ENCODE data around the gene SPIRE2.
A peak's percentile ranks its signal among the peaks of the same experiment; 100 is the strongest.

Gene SPIRE2

DNA sequence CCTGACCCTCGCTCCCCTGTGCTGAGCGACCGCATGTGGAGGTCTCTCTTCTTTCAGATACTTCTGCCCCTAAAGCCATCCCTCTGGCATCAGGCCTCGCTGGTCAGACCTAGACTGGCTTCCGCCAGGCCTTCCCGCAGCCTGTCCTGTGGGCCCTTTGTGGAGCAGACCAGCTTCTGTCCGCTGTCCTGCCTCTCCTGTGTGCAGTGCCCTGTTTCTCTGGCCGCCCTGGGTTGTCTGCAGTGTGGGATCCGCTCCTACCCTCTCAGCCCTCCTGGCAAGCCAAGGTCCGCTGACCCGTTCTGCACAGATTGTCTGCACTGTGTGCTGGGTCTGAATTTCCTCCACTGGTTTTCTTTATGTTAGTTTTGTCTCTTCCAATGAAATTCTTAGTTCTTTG is 68.9 kb downstream of the SPIRE2 start:
- DNase-seq (ENCODE audit: low spot score), result no peak

DNA sequence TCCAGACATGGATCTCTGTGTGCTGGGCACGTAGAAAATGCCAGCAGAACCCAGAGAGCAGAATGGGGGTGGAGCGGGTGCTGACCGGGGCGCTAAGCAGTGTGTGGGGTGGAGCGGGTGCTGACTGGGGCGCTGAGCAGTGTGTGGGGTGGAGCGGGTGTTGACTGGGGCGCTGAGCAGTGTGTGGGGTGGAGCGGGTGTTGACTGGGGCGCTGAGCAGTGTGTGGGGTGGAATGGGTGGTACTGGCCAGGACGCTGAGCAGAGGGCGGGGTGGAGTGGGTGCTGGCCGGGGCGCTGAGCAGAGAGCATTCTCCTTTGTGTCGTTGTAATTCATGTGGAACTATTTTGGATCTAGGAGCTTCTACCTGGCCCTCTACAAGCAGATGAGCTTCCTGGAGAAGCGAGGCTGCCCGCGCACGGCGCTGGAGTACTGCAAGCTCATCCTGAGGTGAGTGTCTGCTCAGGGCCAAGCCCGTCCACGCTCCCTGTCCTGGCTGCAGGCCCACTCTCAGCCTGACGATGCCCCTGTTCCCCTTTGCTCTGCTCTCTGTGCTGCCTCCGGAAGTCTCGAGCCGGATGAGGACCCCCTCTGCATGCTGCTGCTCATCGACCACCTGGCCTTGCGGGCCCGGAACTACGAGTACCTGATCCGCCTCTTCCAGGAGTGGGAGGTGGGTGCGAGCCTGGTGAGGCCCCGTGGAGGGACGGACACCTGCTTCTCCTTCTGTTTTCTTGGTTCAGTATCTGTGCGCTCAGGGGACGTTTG is 70.1 kb downstream of the SPIRE2 start:
- DNase-seq (ENCODE audit: low spot score), result no peak

DNA sequence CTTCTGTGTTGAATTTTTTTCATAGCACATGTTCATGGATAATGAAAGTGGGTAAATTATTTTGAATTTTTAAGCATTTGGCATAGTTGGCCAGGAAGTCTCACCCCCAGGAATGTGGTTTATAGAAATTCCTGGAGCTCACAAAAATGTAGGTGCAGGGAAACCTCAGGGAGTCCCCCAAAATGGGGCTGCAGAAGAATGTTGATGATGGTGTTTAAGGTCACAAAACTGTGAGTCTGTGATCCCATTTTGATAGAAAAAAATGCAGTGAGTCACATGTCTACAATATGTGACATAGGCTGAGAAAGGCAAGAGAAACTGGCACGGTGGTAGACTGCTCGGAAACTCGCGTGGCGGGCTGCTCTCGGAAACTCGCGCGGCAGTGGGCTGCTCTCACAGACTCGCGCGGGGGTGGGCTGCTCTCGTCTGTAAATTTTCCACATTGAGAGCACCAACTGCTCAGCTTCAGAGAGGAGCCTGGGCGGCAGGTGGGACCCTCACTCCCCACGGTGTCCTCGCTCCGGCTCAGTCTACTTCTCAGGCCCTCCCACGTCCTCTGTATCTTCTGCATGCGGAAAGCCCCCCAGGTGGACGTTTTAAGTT is 71.7 kb downstream of the SPIRE2 start:
- DNase-seq (ENCODE audit: low spot score), result no peak

- no peak for DNase-seq (ENCODE audit: low spot score)
These were observed 72.6 kb downstream of the SPIRE2 start for GRCh38 chr16:89900885-89901284.

- no peak for DNase-seq (ENCODE audit: low spot score)
These were observed 74.7 kb downstream of the SPIRE2 start for GRCh38 chr16:89902980-89903379.

DNA sequence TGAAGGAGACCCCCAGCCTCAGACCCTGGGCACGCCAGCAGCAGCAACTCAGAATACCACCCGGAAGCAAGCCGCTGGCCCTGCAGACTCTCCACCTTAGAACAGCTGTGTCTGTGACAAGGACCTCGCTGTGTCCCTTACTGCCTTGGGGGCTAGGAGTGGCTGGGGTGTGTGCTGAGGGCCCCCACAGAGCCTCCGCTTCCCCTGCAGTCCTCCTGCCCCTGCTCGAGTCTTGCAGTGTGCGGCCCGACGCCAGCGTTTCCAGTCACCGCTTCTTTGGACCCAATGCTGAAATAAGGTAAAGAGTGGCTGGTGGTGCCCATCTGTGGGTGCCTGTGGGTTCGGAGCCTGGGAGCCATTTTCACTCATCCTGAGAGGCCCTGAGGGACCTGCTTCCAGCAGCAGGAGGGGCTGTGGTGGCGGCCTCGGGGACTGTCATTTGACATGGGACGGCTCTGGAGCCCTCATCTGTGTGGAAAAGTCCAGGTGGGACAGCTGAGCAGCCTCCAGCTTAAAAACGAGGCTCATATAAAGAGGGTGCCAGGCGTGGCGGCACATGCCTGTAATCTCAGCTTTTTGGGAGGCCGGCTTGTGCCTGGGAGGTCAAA is 75.7 kb downstream of the SPIRE2 start:
- DNase-seq (ENCODE audit: low spot score), result no peak

- no peak for DNase-seq (ENCODE audit: low spot score)
These were observed 76.6 kb downstream of the SPIRE2 start for GRCh38 chr16:89904606-89905510.

DNA sequence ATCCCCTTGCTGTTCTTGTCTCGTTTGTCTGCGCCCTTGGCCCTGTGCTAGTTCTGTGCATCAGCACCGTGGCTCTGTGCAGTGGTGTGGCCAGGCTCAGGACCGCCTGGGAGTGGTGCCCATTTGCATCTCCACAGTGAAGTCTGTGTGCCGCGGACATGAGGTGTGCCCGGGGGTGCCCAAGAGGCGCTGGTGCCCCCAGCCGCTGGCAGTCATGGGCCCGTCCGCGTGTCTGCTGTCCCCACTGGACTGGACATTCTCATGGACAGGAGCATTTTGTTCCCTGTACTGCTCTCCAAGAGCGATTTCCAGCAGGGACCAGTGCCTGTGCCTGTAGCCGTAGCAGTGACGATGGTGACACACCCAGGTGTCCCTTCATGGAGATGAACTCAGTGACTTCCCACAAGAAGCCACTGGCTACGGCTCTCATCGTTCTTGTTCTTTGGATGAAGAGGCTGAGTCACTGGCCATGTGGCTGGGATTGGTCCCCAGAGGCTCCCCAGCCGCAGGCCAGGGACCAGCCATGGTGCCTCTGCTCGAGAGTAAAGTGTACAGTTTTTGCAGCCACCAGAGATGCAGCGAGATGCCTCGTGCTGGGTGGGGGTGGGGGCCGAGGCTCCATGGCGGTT is 77.3 kb downstream of the SPIRE2 start:
- DNase-seq (ENCODE audit: low spot score), result no peak

- no peak for DNase-seq (ENCODE audit: low spot score)
These were observed 78.1 kb downstream of the SPIRE2 start for GRCh38 chr16:89906140-89907025.

- DNase-seq (ENCODE audit: low spot score), result no peak
These were observed 79.0 kb downstream of the SPIRE2 start for GRCh38 chr16:89907055-89907814.

GRCh38 chr16:89908236-89908635 is 80.0 kb downstream of the SPIRE2 start:
- DNase-seq (ENCODE audit: low spot score), result no peak

DNA sequence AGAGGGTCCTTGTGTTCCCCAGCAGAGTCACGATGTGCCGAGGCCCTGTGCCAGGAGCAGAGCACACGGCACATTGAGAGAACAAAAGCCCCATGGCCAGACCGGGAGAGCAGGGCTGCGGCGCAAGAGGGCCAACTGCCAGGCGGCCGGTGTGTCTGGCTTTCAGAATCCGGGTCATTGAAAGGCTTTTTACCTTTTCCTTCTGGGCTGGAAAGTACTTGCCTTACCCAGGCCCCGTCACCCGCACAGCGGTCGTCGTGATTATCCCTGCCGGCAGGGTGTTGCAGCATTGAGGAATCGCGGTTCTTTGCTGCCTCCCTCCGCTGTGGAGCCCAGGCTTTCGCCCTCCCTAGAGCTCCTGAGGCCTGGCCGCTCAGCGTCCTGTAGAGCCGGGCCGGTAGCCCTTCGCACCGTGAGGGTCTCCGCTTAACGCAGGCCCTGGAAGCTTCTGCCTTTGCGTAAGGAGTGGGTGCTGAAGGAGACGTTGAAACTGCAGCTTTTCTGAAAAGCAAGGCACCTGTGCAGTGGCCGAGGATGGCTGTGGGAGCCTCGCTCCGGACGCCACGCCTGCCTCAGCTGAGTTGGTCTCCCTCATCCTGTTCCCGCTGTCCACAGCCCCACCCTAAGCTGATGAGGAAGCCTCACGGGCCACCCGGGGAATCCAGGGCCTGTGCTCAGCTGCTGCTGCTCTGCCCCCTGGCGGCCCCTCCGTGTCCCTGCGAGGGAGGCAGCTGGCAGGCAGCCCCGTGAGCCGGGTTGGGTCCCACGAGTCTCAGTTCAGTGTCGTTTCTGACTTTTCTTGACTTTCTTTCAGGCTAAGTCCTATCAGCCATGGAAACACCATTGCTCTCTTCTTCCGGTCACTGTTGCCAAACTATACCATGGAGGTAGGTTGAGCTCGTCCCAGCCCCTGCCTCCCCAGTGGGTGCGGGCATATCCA is 81.8 kb downstream of the SPIRE2 start:
- DNase-seq (ENCODE audit: low spot score), result peak; percentile 83

- DNase-seq (ENCODE audit: low spot score), result no peak
These were observed 82.6 kb downstream of the SPIRE2 start for GRCh38 chr16:89910717-89911354.

GRCh38 chr16:89911375-89911774 is 83.1 kb downstream of the SPIRE2 start:
- no peak for DNase-seq (ENCODE audit: low spot score)

GRCh38 chr16:89912143-89912542 is 83.9 kb downstream of the SPIRE2 start:
- DNase-seq (ENCODE audit: low spot score), result no peak

GRCh38 chr16:89912627-89913026 is 84.4 kb downstream of the SPIRE2 start:
- no peak for DNase-seq (ENCODE audit: low spot score)

DNA sequence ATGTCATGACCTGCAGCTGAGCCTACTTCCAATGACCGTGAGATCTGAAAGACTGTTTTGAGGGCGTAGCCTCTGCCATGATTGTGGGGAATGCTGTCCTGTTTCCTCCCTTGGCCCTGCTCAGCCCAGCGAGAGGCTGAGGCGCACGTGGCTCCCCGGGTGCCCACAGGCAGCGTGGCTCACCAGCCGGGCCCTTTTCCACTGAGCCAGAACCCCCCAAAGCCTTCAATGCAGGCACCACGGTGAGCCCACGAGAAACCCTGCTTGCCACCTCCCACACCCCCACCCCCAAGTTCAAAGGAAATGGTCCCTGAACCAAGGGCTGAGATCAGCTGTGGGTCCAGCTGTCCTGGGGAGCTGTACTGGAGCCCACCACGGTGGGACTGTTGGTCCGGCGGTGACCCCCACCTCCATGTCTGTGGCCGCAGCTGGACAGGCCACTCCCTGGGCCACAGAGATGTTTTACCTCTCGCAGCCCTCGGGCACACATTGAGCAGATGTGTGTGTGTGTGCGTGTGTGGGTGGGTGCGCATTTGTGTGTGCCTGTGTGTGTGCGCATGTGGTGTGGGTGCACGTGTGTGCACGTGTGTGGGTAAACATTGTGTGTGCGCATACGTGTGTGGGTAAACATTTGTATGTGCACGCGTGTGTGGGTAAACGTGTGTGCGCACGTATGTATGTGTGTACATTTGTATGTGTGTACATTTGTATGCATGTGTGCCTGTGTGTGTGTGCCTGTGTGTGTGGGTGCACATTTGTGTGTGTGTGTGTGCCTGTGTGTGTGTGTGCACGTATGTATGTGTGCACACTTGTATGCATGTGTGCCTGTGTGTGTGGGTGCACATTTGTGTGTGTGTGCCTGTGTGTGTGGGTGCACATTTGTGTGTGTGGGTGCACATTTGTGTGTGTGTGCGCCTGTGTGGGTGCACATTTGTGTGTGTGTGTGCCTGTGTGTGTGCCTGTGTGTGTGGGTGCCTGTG is 85.4 kb downstream of the SPIRE2 start:
- DNase-seq (ENCODE audit: low spot score), result no peak

Measured in cerebellar cortex (tissue), 1 donor.